ENCODE data around the gene FKBP8.

FKBP8 gene

GRCh38 chr19:18496980-18497256, 46.5 kb downstream of the FKBP8 start:
- H3K4me3 ChIP-seq (ENCODE audit: low read length), result no peak overlapping the region
- no peak overlapping the region for H3K4me2 ChIP-seq (ENCODE audit: low read length)
- no peak overlapping the region for H3K27ac ChIP-seq (ENCODE audit: low read length)

GRCh38 chr19:18496167-18496979, 47.0 kb downstream of the FKBP8 start:
- H2AFZ ChIP-seq (ENCODE audit: low read depth, low read length), result no peak overlapping the region
- no peak overlapping the region for H3K4me2 ChIP-seq (ENCODE audit: low read length)
- H3K4me1 ChIP-seq (ENCODE audit: low read length), result peaks cover 10% of the 10 kb centered on the region
- H3K79me2 ChIP-seq (ENCODE audit: low read length), result peaks cover 100% of the 10 kb centered on the region
- H4K20me1 ChIP-seq (ENCODE audit: insufficient read depth, low read length), result peaks cover 99% of the 10 kb centered on the region
- no peak overlapping the region for H3K27ac ChIP-seq (ENCODE audit: low read length)
- H3K9me3 ChIP-seq (ENCODE audit: insufficient read depth, low read length), result no peaks in the 10 kb centered on the region
- H3K4me3 ChIP-seq (ENCODE audit: low read length), result no peak overlapping the region
- TF ChIP-seq CTCF (IDR thresholded peaks at IDR 0.05; ENCODE audit: low read depth, low read length) (no peak), EZH2phosphoT487 (IDR thresholded peaks at IDR 0.05; ENCODE audit: low read depth) (no peak)
- no peaks in the 10 kb centered on the region for H3K27me3 ChIP-seq (ENCODE audit: low read depth, low read length)
- no peak overlapping the region for H3K9ac ChIP-seq (ENCODE audit: low read length)
- no peaks in the 10 kb centered on the region for H3K36me3 ChIP-seq (replicated peaks; ENCODE audit: low read depth, low read length)

More at GRCh38 chr19:18496980-18497256, 46.5 kb downstream of the FKBP8 start:
- Histone ChIP-seq H3K9ac (ENCODE audit: low read length) (no peak overlapping the region), H3K4me1 (ENCODE audit: low read length) (peaks cover 10% of the 10 kb centered on the region), H4K20me1 (ENCODE audit: insufficient read depth, low read length) (peaks cover 99% of the 10 kb centered on the region), H3K9me3 (ENCODE audit: insufficient read depth, low read length) (no peaks in the 10 kb centered on the region), H3K36me3 (replicated peaks; ENCODE audit: low read depth, low read length) (peaks cover 3% of the 10 kb centered on the region), H2AFZ (ENCODE audit: low read depth, low read length) (no peak overlapping the region), H3K79me2 (ENCODE audit: low read length) (peaks cover 100% of the 10 kb centered on the region), H3K27me3 (ENCODE audit: low read depth, low read length) (no peaks in the 10 kb centered on the region)
- TF ChIP-seq EZH2phosphoT487 (IDR thresholded peaks at IDR 0.05; ENCODE audit: low read depth) (no peak), CTCF (IDR thresholded peaks at IDR 0.05; ENCODE audit: low read depth, low read length) (no peak)

- Histone ChIP-seq H3K79me2 (ENCODE audit: low read length) (peaks cover 99% of the 10 kb centered on the region), H4K20me1 (ENCODE audit: insufficient read depth, low read length) (peaks cover 97% of the 10 kb centered on the region), H3K9me3 (ENCODE audit: insufficient read depth, low read length) (no peaks in the 10 kb centered on the region), H3K27me3 (ENCODE audit: low read depth, low read length) (no peaks in the 10 kb centered on the region), H3K36me3 (replicated peaks; ENCODE audit: low read depth, low read length) (no peaks in the 10 kb centered on the region), H3K27ac (ENCODE audit: low read length) (no peak overlapping the region), H3K4me1 (ENCODE audit: low read length) (peaks cover 10% of the 10 kb centered on the region), H2AFZ (ENCODE audit: low read depth, low read length) (no peak overlapping the region), H3K4me3 (ENCODE audit: low read length) (no peak overlapping the region), H3K4me2 (ENCODE audit: low read length) (no peak overlapping the region), H3K9ac (ENCODE audit: low read length) (no peak overlapping the region)
- TF ChIP-seq EZH2phosphoT487 (IDR thresholded peaks at IDR 0.05; ENCODE audit: low read depth) (no peak), CTCF (IDR thresholded peaks at IDR 0.05; ENCODE audit: low read depth, low read length) (no peak)
Measured at GRCh38 chr19:18495204-18495911, 48.0 kb downstream of the FKBP8 start.

GRCh38 chr19:18494267-18494607, 49.1 kb downstream of the FKBP8 start:
- Histone ChIP-seq H3K9me3 (ENCODE audit: insufficient read depth, low read length) (no peaks in the 10 kb centered on the region), H3K79me2 (ENCODE audit: low read length) (peaks cover 98% of the 10 kb centered on the region), H3K27ac (ENCODE audit: low read length) (no peak overlapping the region), H3K4me3 (ENCODE audit: low read length) (no peak overlapping the region), H3K27me3 (ENCODE audit: low read depth, low read length) (no peaks in the 10 kb centered on the region), H3K9ac (ENCODE audit: low read length) (no peak overlapping the region), H3K4me2 (ENCODE audit: low read length) (no peak overlapping the region), H4K20me1 (ENCODE audit: insufficient read depth, low read length) (peaks cover 97% of the 10 kb centered on the region), H3K36me3 (replicated peaks; ENCODE audit: low read depth, low read length) (no peaks in the 10 kb centered on the region), H2AFZ (ENCODE audit: low read depth, low read length) (no peak overlapping the region), H3K4me1 (ENCODE audit: low read length) (peaks cover 5% of the 10 kb centered on the region)
- TF ChIP-seq EZH2phosphoT487 (IDR thresholded peaks at IDR 0.05; ENCODE audit: low read depth), result no peak
- no peak for TF ChIP-seq CTCF (IDR thresholded peaks at IDR 0.05; ENCODE audit: low read depth, low read length)
